SU-DHL-6 (cell line): ENCODE results near the gene FANCM.

Source experiments
- H2AFZ ChIP-seq: fragments of 200-600 bp; sonication (generic); 2 replicates; pipeline ENCODE4 v1.6.1; 2014; ENCODE audit warnings: low read depth, mild to moderate bottlenecking, moderate library complexity, mixed read lengths, antibody characterized with exemption, low read length; ENCODE audit not compliant: severe bottlenecking
- H3F3A ChIP-seq: fragments of 200-600 bp; shearing (Covaris generic); 2 replicates; pipeline ENCODE4 v1.6.0; 2016; ENCODE audit warnings: antibody characterized with exemption, mild to moderate bottlenecking; ENCODE audit not compliant: insufficient read depth
- H3K27ac ChIP-seq: fragments of 200-600 bp; sonication (generic); 2 replicates; pipeline ENCODE4 v1.5.1; 2016; ENCODE audit warnings: low read depth, mild to moderate bottlenecking, low read length, moderate library complexity, mixed read lengths
- H3K27me3 ChIP-seq: fragments of 200-600 bp; sonication (generic), shearing (Covaris generic); 2 replicates; pipeline ENCODE4 v1.6.0; 2014; ENCODE audit warnings: mild to moderate bottlenecking, low read length
- H3K36me3 ChIP-seq: fragments of 200-600 bp; sonication (generic); 2 replicates; pipeline ENCODE4 v1.6.1; 2014; ENCODE audit warnings: mild to moderate bottlenecking, low read length, mixed read lengths
- H3K4me2 ChIP-seq: fragments of 300-600, 200-600 bp; shearing (Covaris generic), sonication (generic); 2 replicates; pipeline ENCODE4 v1.6.0; 2014; ENCODE audit warnings: low read length, low read depth, mild to moderate bottlenecking; ENCODE audit not compliant: poor library complexity, severe bottlenecking
- H3K4me3 ChIP-seq: fragments of 200-600 bp; sonication (generic); 2 replicates; pipeline ENCODE4 v1.5.1; 2014; ENCODE audit warnings: antibody characterized with exemption, low read length, mild to moderate bottlenecking, mixed read lengths; ENCODE audit not compliant: insufficient read depth, poor library complexity, severe bottlenecking
- H3K79me2 ChIP-seq: fragments of 200-600 bp; sonication (generic); 2 replicates; pipeline ENCODE4 v1.6.1; 2014; ENCODE audit warnings: mild to moderate bottlenecking, low read length, moderate library complexity; ENCODE audit not compliant: insufficient read depth
- H3K9ac ChIP-seq: fragments of 200-600 bp; sonication (generic); 2 replicates; pipeline ENCODE4 v1.7.0; 2014; ENCODE audit warnings: mild to moderate bottlenecking, low read length
- H3K9me2 ChIP-seq: fragments of 200-600 bp; sonication (generic); replicated peaks from 2 replicates; pipeline ENCODE4 v1.6.1; 2014; ENCODE audit warnings: low read length; ENCODE audit not compliant: insufficient read depth
- H3K9me3 ChIP-seq: fragments of 200-600 bp; sonication (generic); 2 replicates; pipeline ENCODE4 v1.6.1; 2014; ENCODE audit warnings: low read length, mixed read lengths; ENCODE audit not compliant: insufficient read depth
- H4K20me1 ChIP-seq: fragments of 200-600 bp; sonication (generic); 2 replicates; pipeline ENCODE4 v1.6.1; 2014; ENCODE audit warnings: low read depth, mild to moderate bottlenecking, antibody characterized with exemption, low read length, moderate library complexity, mixed read lengths
- CTCF ChIP-seq: fragments of 200-600 bp; sonication (generic); IDR thresholded peaks from one replicate; pipeline ENCODE4 v1.5.1; 2017; ENCODE audit warnings: antibody characterized with exemption, mild to moderate bottlenecking, low read length, moderate library complexity; ENCODE audit not compliant: insufficient read depth, poor library complexity, severe bottlenecking
- EZH2phosphoT487 ChIP-seq: fragments of 200-600 bp; sonication (generic), shearing (Covaris generic); conservative IDR thresholded peaks from 2 replicates; pipeline ENCODE4 v1.6.1; 2018; ENCODE audit warnings: mild to moderate bottlenecking, antibody characterized with exemption, low read length, moderate library complexity, mixed read lengths

FANCM gene

GRCh38 chr14:45194964-45195363, 59.2 kb downstream of the FANCM start:
- H3K9ac ChIP-seq, result no peak overlapping the region
- H3K36me3 ChIP-seq, result peaks cover 4% of the 10 kb centered on the region; the same call in 1 of the 2 replicates
- H3K4me3 ChIP-seq, result no peak overlapping the region
- no peaks in the 10 kb centered on the region for H3K27me3 ChIP-seq
- TF ChIP-seq EZH2phosphoT487 (no peak), CTCF (no peak)
- no peaks in the 10 kb centered on the region for H4K20me1 ChIP-seq
- H3K9me2 ChIP-seq, result no peaks in the 10 kb centered on the region
- no peak overlapping the region for H2AFZ ChIP-seq
- H3K4me2 ChIP-seq, result no peak overlapping the region
- H3K79me2 ChIP-seq, result peaks cover 10% of the 10 kb centered on the region; the same call in 1 of the 2 replicates
- H3K27ac ChIP-seq, result no peak overlapping the region
- 0 out of 2 replicates have a peak, but pooled peaks cover 5% of the 10 kb centered on the region for H3F3A ChIP-seq
- no peaks in the 10 kb centered on the region for H3K9me3 ChIP-seq

- Histone ChIP-seq H3K36me3 (peaks cover 11% of the 10 kb centered on the region), H2AFZ (no peak overlapping the region), H3K4me2 (no peak overlapping the region), H3K27ac (no peak overlapping the region), H3K4me3 (no peak overlapping the region), H3K79me2 (no peaks in the 10 kb centered on the region; the same call in 1 of the 2 replicates), H3K9me3 (no peaks in the 10 kb centered on the region), H3K27me3 (no peaks in the 10 kb centered on the region), H3F3A (peaks cover 12% of the 10 kb centered on the region), H3K9me2 (no peaks in the 10 kb centered on the region), H4K20me1 (no peaks in the 10 kb centered on the region), H3K9ac (no peak overlapping the region)
- TF ChIP-seq CTCF, result no peak
- TF ChIP-seq EZH2phosphoT487, result no peak
These were observed 62.8 kb downstream of the FANCM start for GRCh38 chr14:45198551-45198950.

GRCh38 chr14:45199230-45199629, 63.5 kb downstream of the FANCM start:
- Histone ChIP-seq H3K9me3 (no peaks in the 10 kb centered on the region), H3F3A (peaks cover 18% of the 10 kb centered on the region), H2AFZ (no peak overlapping the region), H3K4me2 (no peak overlapping the region), H3K4me3 (no peak overlapping the region), H3K9me2 (no peaks in the 10 kb centered on the region), H3K27me3 (no peaks in the 10 kb centered on the region), H3K9ac (no peak overlapping the region), H4K20me1 (no peaks in the 10 kb centered on the region), H3K27ac (no peak overlapping the region), H3K79me2 (no peaks in the 10 kb centered on the region), H3K36me3 (peaks cover 17% of the 10 kb centered on the region)
- TF ChIP-seq CTCF, result no peak
- TF ChIP-seq EZH2phosphoT487, result no peak
